SK-MEL-5 (cell line): ENCODE results near the gene RASL10A. TPM values are rescaled to one million over a fixed set of nuclear protein-coding genes. Genes with fewer than 3 reads are reported as not detected.

ENCODE experiments used
- DNase-seq: peaks from one replicate; pipeline ENCODE4 v3.0.0-alpha.2; 2016; ENCODE audit warnings: low read depth, low spot score
- in situ Hi-C: cut with HindIII; loops from 2 replicates; pipeline ENCODE4 v1.10.0; 2016; ENCODE audit warnings: low sequenced_read_pairs, high pct_unique_total_duplicates, low pct_unique_long_range_greater_than_20kb
- total RNA-seq: library from RNA; depleted of rRNA; stranded (reverse); fragments of >200 nt; shearing (Covaris generic); gene quantifications from 2 replicates; pipeline ENCODE4 v1.2.3, GENCODE V29; 2014

Gene RASL10A
- total RNA-seq, 1 experiment from 2014 or later: not detected

DNA sequence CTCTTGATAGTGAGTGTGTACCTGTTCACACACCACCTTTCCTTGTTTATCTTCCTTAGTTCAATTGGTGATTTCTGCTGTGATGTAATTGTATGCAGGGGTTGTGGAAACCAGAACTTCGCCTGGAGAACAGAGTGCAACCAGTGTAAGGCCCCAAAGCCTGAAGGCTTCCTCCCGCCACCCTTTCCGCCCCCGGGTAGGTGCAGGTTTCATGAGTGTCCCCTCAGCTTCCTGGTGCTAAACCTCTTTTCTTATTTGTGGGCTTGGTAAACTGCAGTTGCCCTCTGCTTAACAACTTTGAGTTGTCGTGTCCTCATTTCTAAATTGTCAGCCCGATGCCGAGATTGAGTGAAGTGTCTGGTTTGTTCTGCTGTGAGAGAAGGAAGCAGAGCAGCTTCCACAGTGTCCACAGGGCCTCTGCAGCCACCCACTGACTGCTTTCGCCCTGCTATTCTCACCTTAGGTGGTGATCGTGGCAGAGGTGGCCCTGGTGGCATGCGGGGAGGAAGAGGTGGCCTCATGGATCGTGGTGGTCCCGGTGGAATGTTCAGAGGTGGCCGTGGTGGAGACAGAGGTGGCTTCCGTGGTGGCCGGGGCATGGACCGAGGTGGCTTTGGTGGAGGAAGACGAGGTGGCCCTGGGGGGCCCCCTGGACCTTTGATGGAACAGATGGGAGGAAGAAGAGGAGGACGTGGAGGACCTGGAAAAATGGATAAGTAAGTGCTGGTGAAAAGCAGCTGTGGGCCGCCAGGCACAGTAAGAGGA lies 16.2 kb downstream of the RASL10A start:
- DNase-seq: no peak
- in situ Hi-C loops: no loop called here

DNA sequence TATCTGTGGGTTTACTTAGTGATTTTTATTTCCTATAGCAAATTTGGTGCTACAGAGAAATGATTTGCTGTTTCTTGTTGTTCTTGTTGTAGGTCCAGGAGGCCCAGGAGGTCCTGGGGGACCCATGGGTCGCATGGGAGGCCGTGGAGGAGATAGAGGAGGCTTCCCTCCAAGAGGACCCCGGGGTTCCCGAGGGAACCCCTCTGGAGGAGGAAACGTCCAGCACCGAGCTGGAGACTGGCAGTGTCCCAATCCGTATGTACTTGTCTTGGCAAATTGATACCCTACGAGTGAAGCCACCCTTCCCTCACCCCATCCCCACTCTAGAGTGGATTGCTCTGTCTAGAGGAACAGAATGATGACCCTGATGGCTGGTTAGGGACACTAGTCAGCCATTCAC lies 16.9 kb downstream of the RASL10A start:
- in situ Hi-C loops: no loop called here
- no peak for DNase-seq

DNA sequence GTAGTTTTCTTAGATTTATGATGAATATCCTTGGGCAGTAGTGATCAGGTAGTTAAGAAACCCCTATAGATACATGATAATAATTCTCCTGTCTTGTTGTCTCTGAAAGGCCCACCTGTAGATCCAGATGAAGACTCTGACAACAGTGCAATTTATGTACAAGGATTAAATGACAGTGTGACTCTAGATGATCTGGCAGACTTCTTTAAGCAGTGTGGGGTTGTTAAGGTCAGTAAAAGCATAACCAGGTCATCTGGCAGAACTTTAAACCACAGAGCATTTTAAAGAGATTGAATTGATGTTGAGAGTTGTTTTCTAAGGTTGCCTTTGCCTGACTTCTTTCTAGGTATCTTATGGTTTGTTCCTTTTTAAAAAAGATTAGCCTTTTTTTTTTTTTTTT lies 23.1 kb downstream of the RASL10A start:
- in situ Hi-C loops: no loop called here
- DNase-seq: no peak

DNA sequence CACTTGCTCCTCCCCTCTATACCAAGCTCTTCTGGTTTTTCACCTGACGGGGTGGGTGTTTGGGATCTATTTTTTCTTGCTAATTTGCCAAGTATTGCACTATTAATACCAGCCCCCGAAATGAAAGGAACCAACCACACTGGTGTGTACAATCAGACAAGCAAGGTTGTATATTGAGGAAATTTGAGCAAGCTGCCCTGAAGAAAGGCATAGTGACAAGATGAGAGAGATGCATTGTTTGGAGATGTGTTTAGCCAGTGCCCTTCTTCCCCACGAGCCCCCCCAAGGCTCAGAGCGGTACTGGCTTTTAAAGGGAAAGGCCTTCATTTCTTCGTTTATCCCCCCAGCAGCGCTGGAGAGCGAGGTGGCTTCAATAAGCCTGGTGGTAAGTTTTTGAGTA lies 24.3 kb downstream of the RASL10A start:
- in situ Hi-C loops: no loop called here
- DNase-seq: peak; percentile 52

DNA sequence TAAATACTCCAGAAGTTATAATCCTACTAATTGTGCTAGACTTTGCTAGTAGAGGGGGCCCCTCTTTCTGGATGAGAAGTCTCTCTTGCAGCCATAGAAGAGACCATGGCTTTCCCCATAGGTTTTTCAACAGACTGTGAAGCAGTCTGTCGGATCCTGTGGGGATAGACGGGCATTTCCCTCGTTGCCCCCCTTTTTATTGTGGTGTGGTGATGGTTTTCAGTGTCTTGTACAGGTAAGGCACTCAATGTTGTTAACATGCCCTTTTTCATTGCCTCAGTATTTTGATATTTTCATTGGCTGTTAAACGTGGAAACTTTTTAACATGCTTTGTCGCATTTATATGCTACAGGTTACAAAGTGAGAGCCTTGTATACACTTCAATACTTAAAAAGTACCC lies 25.4 kb downstream of the RASL10A start:
- in situ Hi-C loops: no loop called here

DNA sequence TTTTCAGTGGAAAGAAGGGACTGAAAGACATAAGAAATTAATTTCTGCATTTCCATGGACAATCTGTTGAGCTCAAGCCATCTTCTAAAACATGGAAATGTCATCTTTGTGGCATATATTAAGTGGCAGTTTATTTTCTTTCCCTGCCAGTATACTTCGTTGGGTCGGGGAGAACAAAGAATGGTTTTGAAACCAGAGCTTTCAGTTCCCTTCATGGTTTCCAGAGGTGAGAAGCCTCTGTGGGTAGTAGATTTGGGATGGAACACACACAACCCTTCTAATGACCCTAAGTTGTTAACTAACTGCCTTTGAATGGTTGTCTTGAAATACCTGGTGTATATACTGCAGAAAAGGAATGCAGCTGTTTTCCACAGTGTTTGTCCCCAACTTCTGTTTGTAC lies 26.7 kb downstream of the RASL10A start:
- no peak for DNase-seq
- in situ Hi-C loops: no loop called here

More for the DNA sequence above, 25.4 kb downstream of the RASL10A start:
- no peak for DNase-seq

DNA sequence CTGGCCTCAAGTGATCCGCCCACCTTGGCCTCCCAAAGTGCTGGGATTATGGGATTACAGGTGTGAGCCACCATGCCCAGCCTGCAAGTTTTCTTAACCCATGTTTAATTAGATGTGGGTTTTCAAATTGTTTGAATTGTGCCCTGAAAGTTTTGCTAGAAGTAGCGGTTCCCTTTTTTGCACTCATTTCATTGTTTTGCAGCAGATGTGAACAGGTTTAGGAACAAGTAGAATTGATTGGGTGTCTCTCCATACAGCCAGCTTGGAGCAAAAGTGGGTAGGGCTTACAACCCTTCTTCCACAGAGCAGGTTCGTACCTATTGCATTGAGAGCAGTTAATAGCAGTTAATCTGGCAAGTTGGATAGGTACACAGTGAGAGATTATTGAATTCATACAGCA lies 31.3 kb downstream of the RASL10A start:
- in situ Hi-C loops: no loop called here
- no peak for DNase-seq

DNA sequence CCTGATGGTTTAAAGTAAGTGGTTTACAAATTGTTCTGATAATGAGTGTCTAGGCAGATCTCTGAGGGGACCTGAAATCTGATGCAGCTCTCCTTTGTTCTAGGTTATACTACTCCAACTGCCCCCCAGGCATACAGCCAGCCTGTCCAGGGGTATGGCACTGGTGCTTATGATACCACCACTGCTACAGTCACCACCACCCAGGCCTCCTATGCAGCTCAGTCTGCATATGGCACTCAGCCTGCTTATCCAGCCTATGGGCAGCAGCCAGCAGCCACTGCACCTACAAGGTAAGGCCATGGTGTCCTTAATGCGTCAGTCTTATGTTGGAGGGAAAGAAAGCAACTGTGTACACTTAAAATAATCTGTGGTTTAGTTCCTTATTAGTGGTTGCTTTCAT lies 37.6 kb downstream of the RASL10A start:
- no peak for DNase-seq
- in situ Hi-C loops: no loop called here

DNA sequence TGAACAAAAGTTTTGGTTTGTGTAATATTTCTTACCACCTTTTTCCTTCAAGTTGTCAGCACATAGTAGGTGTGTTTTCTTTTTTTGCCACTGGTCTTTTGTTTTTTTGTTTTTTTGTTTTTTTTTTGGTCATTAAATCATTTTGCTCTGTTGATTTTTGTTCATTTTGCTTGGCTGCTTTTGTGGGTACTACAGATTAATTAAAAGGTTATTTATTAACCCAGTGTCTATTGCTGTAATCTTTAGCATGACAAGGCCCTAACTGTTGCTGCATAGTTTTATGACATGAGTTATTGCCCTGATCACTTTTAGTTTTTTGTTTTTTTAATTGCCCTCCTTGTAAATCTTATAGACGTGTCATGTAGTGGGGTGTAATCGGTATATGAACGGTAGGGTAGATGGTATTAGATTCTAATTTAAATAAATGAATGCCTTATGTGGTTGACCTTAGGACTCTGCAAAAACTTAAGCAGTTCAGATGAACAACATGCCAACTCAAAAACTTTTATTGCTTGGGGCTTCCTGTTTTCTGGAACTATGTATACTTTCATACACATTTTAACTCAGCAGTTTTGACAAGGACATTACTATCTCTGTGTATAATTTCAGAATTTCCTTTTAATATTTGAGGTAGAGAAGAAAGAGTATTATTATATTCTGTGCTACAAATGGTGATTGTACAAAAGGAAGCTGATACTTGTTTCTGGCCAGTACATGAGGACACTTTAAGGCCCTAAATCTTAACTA lies 39.5 kb downstream of the RASL10A start:
- in situ Hi-C loops: no loop called here
- DNase-seq: peak; percentile 74

DNA sequence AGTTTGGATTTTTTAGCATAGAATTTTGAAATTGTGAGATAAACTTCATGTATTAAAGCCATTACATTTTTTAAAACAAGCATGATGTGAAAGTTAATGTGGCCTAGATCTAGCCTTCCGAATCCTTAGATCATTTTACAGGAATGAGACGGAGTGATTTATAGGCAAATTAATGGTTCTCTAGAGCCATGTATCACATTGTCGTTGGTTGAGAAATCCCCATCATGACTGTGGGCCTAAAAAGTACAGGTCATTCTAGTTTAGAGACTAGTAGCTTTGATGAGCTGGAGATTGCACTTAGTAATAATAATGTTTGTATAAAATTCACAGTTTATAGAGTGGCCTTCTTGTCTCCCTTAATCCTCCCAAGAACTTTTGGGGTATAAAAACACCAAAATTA lies 40.3 kb downstream of the RASL10A start:
- no peak for DNase-seq
- in situ Hi-C loops: no loop called here

DNA sequence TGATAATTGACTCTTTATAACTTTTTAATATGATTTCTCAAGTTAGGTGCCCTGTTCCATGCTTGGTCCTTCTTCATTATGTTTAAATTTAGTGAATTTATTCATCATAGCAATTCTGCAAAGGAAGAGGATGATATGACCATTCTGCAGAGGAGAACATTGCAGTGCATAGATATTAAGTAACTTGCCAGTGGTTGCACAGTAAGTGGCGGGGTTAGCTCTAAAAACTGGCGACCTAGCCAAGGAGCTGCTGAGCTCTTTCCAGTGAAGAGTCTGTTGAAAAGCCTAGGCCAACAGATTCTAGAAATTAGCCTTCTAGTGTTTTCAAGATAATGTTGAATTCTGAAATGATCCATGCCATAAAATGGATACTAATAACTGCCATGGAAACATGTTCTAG lies 42.9 kb downstream of the RASL10A start:
- in situ Hi-C loops: no loop called here
- DNase-seq: no peak

DNA sequence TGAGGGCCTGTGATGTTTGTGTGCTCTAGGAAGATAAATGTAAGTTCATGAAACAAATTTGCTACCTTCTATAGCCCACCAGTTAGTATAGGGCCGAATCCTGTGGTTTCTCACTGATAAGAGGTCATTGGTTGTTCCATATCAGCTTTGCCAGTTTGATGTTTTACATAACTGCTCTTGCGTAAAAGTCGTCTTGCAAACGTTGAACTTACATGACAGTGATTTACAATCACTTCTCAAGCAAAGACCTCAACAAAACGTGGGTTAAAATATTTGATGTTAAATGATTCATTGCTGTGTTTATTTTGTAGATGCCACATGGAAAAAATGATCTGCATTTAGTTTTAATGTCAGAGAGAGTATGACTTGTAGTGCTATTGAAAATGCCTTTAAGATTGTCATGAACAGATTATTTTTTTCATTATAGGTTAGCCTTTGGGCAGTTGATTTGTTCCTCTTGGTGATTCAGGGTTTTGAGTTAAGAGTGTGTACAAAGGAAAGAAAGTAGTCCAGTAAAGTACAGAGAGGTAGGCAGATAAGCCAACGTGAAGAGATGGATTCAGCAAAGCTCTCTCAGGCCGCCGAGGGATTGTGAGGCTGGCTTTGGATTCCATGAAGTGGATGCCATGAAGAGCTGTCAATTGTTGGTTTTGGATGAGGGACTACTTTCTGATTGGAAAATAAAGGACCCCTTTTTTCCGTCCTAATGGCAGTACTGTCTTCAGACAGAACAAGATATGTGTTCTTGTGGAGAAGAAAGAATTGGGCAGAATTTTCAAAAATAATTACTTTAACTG lies 44.8 kb downstream of the RASL10A start:
- DNase-seq: no peak
- in situ Hi-C loops: no loop called here

DNA sequence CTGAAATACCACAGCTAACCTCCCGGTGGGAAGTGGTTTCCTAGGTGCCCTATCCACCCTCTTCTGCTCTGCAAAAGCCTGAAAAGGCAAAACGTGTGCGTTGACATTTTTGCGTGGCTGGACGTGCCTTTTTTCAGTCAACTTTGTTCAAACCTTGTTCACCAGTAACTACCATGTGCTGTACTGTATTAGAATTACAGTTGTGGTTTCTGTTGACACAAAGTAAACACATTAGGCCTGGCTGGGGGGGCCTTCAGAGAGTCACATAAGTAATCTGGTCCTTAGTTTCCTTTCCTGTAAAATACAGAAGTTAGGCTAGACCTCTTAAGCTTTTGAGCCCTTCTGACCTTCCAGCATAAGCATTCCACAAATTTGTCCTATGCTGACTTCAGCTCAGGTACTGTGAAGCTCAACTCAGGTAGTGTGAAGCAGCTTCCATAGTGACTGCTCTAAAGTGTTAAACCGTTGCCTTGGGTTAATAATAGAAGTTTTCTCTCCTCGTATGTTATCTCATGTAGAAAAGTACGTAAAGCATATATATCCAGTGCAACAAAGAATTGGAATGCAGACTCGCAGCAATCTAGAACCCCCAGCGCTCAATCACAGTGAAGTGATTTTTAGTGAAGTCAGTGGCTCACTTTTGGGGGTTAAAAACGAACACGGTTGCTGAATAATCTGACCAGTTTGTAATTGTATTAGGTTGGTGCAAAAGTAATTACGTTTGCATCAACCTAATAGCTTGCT lies 45.6 kb downstream of the RASL10A start:
- in situ Hi-C loops: no loop called here
- DNase-seq: no peak

DNA sequence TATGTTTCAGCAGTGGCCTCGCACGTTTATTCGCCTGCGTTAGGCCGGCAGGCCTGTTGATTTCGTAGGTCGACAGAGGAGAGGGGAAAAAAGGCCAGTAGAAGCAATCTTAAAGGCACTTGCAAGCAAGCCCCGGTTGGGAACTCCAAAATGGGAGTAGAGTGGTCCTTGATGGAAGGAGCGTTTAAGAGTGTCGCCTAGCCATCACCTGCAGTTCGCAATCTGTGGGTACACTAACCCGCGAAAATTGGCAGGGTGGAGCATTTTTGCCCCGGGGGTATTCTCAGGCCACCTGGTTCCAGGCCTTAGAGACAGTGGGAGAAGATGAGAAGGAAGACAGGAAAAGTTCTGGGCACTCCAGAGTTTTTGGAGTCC lies 46.3 kb downstream of the RASL10A start:
- no peak for DNase-seq
- in situ Hi-C loops: no loop called here

DNA sequence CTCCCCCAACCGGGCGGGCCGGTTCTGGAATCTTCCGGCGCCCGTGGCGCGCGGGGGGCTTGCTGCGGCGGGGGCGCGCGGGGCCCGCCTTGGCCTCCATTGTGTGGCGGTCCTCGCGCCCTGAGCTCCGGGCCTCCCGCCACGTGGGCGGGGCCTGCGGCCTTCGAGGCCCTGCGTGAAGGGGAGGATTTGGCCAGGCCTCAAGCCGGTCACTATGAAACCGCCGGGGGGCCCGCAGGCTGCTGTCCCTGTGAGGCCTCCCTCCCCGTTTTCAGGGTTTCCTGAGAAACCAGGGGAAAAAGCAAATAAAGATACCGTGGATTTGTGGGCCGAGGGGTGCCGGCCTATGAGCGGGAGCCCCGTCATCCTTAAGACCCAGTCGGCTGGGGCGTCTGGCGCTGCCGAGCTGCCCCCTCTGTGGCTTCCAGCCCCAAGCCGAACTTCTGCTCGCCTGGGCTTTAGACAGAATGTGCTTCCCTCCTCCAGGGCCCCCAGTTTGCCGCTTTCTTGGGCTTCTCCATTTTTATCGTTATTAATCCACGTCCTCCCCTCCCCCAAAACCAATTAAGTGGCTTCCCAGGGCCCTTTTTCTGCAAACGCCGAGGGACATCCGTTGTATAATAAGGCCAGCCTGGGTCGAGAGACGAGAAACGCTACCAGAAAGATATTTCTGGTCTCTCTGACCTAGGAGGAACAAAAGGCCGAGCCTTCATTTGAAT lies 46.8 kb downstream of the RASL10A start:
- in situ Hi-C loops: no loop called here
- DNase-seq: peak; percentile 43

DNA sequence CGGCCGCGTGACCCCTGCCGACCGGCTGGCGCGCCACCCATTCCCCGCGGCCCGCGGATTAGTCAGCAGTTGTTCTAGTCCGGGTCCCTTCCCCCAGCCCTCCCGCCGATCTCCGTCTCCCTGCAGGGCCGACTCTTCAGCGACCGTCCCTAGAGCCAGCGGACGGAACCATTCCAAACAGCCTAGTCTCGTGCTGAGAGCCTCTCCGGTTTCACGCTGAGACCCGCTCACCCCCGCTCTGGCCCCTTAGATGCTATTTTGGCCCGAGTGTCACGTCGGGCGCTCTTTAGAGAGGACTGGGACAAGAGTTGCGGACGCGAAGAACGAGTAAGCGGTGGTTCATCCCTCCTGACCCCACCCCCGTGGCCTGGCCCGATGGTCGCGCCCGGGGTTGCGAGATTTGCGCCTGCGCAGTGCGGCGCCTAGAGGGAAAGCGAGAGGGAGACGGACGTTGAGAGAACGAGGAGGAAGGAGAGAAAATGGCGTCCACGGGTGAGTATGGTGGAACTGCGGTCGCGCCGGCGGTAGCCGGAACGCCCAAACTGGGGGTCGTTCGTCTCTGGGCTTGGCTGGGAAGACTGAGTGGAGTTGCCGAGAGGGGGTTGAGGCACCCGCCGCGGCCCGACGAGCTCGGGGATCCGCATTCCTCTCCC lies 47.5 kb downstream of the RASL10A start, which contains the start of the genes EWSR1 and RHBDD3:
TSS of gene EWSR1 (plus strand) at position 411 of the 653 bp plus-strand sequence. CDS start at position 480, 69 bp downstream.
TSS of gene RHBDD3 (minus strand) at position 124 of the 653 bp plus-strand sequence. CDS start 2,355 bp downstream, outside the sequence.
- DNase-seq: peak; percentile 97
- in situ Hi-C loops: no loop called here

DNA sequence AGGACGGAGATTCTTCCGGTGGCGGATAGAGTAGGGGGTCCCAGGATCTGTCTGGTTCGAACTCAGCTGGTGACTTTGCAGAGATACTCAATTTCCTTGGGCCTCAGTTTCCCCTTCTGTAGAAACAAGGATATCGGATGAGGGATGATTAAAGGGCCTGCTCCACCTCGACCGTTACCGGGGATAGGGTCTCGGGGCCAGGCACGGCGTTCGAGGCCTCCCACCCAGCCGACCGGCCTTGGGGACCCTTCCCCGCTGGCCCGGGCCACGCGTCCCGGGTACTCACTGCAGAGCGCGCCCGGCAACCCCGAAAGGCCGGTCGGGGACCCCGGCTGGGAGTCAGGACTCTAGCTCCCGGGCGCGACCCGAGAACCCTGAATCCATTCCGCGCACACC lies 48.0 kb downstream of the RASL10A start:
- in situ Hi-C loops: no loop called here
- no peak for DNase-seq
